SK-N-SH treated with all-trans-retinoic acid at 6 μM for 48 hours (cell line): ENCODE data around the gene SLAMF6.
A peak's percentile ranks its signal among the peaks of the same experiment; 100 is the strongest.

Source experiments
- ATAC-seq: fragments of 200-7000 bp; cut with Tn5 transposase; 3 replicates; pipeline ENCODE4 v1.9.1; 2020; ENCODE audit warnings: mild to moderate bottlenecking, moderate library complexity
- ARNTL ChIP-seq: fragments of 450-650 bp; formaldehyde crosslinking; IDR thresholded peaks from 2 replicates; pipeline ENCODE4 v1.5.0; 2020; ENCODE audit warnings: low read depth, mild to moderate bottlenecking, moderate library complexity, borderline replicate concordance
- BACH2 ChIP-seq: fragments of 250-450 bp; sonication (Bioruptor Pico); IDR thresholded peaks from 2 replicates; pipeline ENCODE4 v1.9.0; 2021; ENCODE audit warnings: mild to moderate bottlenecking, borderline replicate concordance
- CSDC2 ChIP-seq: fragments of 250-450 bp; sonication (Bioruptor Pico); IDR thresholded peaks from 2 replicates; pipeline ENCODE4 v1.5.0; 2020; ENCODE audit warnings: mild to moderate bottlenecking, moderate library complexity
- ESRRG ChIP-seq: fragments of 250-450 bp; sonication (Bioruptor Pico); IDR thresholded peaks from 2 replicates; pipeline ENCODE4 v1.6.1; 2021; ENCODE audit warnings: mild to moderate bottlenecking
- GLIS3 ChIP-seq: fragments of 250-450 bp; sonication (Bioruptor Pico); IDR thresholded peaks from 2 replicates; pipeline ENCODE4 v1.5.0; 2020; ENCODE audit warnings: mild to moderate bottlenecking, moderate library complexity
- ISL1 ChIP-seq: fragments of 250-450 bp; sonication (Bioruptor Pico); IDR thresholded peaks from 2 replicates; pipeline ENCODE4 v2.1.2; 2022; ENCODE audit warnings: mild to moderate bottlenecking, moderate library complexity
- PPARA ChIP-seq: fragments of 250-450 bp; sonication (Bioruptor Pico); IDR thresholded peaks from 2 replicates; pipeline ENCODE4 v1.5.0; 2020; ENCODE audit warnings: mild to moderate bottlenecking, borderline replicate concordance
- RARB ChIP-seq: fragments of 250-450 bp; sonication (Bioruptor Pico); IDR thresholded peaks from 2 replicates; pipeline ENCODE4 v1.8.0; 2021; ENCODE audit warnings: mild to moderate bottlenecking, moderate library complexity
- SNAI2 ChIP-seq: fragments of 250-450 bp; sonication (Bioruptor Pico); IDR thresholded peaks from 2 replicates; pipeline ENCODE4 v1.5.0; 2020; ENCODE audit warnings: mild to moderate bottlenecking, moderate library complexity
- TCF4 ChIP-seq: fragments of 250-450 bp; sonication (Bioruptor Pico); IDR thresholded peaks from 2 replicates; pipeline ENCODE4 v1.8.0; 2021; ENCODE audit warnings: mild to moderate bottlenecking, moderate library complexity, borderline replicate concordance
- TOX ChIP-seq: fragments of 250-450 bp; sonication (Bioruptor Pico); IDR thresholded peaks from 2 replicates; pipeline ENCODE4 v1.8.0; 2021; ENCODE audit warnings: mild to moderate bottlenecking, moderate library complexity, borderline replicate concordance
- ZC3H10 ChIP-seq: fragments of 250-450 bp; sonication (Bioruptor Pico); IDR thresholded peaks from 2 replicates; pipeline ENCODE4 v1.5.1; 2021; ENCODE audit warnings: mild to moderate bottlenecking, moderate library complexity
- ZFP3 ChIP-seq: fragments of 250-450 bp; sonication (Bioruptor Pico); IDR thresholded peaks from 2 replicates; pipeline ENCODE4 v1.5.0; 2020; ENCODE audit warnings: mild to moderate bottlenecking, moderate library complexity
- ZFP30 ChIP-seq: fragments of 450-650 bp; formaldehyde crosslinking; IDR thresholded peaks from 2 replicates; pipeline ENCODE4 v1.5.0; 2022; ENCODE audit warnings: mild to moderate bottlenecking, moderate library complexity
- ZNF565 ChIP-seq: fragments of 450-650 bp; formaldehyde crosslinking; conservative IDR thresholded peaks from 2 replicates; pipeline ENCODE4 v1.5.0; 2020; ENCODE audit warnings: low read depth, mild to moderate bottlenecking, moderate library complexity
- ZNF70 ChIP-seq: fragments of 450-650 bp; formaldehyde crosslinking; IDR thresholded peaks from 2 replicates; pipeline ENCODE4 v1.5.0; 2020; ENCODE audit warnings: mild to moderate bottlenecking, moderate library complexity
- ZNF8 ChIP-seq: fragments of 450-650 bp; formaldehyde crosslinking; IDR thresholded peaks from 2 replicates; pipeline ENCODE4 v1.5.0; 2020; ENCODE audit warnings: mild to moderate bottlenecking, moderate library complexity
- TF ChIP-seq, protein P1 (sequence below): fragments of 250-450 bp; sonication (Bioruptor Pico); IDR thresholded peaks from 2 replicates; pipeline ENCODE4 v1.5.1; 2020; ENCODE audit warnings: low read depth, mild to moderate bottlenecking, moderate library complexity
- TF ChIP-seq, protein P2 (sequence below): fragments of 250-450 bp; sonication (Bioruptor Pico); IDR thresholded peaks from 2 replicates; pipeline ENCODE4 v1.8.0; 2020; ENCODE audit warnings: mild to moderate bottlenecking, moderate library complexity, borderline replicate concordance
- TF ChIP-seq, protein P3 (sequence below): fragments of 250-450 bp; sonication (Bioruptor Pico); IDR thresholded peaks from 2 replicates; pipeline ENCODE4 v1.5.0; 2020; ENCODE audit warnings: mild to moderate bottlenecking, moderate library complexity
- TF ChIP-seq, protein P4 (sequence below): fragments of 250-450 bp; sonication (Bioruptor Pico); IDR thresholded peaks from 2 replicates; pipeline ENCODE4 v1.8.0; 2021; ENCODE audit warnings: low read depth, mild to moderate bottlenecking, moderate library complexity, borderline replicate concordance
- TF ChIP-seq, protein P5 (sequence below): fragments of 250-450 bp; sonication (Bioruptor Pico); IDR thresholded peaks from 2 replicates; pipeline ENCODE4 v1.5.1; 2021; ENCODE audit warnings: mild to moderate bottlenecking, moderate library complexity

SLAMF6 gene

DNA sequence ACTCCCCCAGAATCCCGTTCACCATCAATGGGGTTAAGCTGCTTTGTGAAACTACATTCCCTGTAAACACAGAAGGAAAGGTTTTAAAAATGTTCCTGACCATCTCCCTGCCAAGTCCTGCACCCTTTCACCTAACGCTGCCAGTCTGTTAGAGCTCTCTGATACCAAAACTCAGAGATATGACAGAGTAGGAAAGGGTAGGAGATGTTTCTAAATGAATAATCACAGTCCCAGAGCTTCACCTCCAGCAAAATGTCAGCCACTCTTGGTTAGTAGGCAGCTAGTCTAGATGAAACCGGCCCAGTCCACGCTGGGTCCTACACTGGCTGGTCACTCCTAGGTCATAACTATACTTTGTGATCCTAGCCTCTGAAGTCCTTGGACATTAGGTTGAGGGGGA is 26.7 kb downstream of the SLAMF6 start:
- ATAC-seq: no peak
- no peak for TF ChIP-seq ISL1 (CRISPR knock-in tag)
- TF ChIP-seq TCF4 (CRISPR knock-in tag): no peak
- no peak for TF ChIP-seq ZNF565
- no peak for TF ChIP-seq BACH2 (CRISPR knock-in tag)
- TF ChIP-seq ZC3H10 (CRISPR knock-in tag): no peak
- TF ChIP-seq GLIS3 (CRISPR knock-in tag): no peak
- no peak for TF ChIP-seq ZFP3
- no peak for TF ChIP-seq ESRRG (CRISPR knock-in tag)
- no peak for TF ChIP-seq ZNF70 (CRISPR knock-in tag)
- TF ChIP-seq ARNTL (CRISPR knock-in tag): no peak
- no peak for TF ChIP-seq PPARA (CRISPR knock-in tag)
- TF ChIP-seq, protein P1, sequence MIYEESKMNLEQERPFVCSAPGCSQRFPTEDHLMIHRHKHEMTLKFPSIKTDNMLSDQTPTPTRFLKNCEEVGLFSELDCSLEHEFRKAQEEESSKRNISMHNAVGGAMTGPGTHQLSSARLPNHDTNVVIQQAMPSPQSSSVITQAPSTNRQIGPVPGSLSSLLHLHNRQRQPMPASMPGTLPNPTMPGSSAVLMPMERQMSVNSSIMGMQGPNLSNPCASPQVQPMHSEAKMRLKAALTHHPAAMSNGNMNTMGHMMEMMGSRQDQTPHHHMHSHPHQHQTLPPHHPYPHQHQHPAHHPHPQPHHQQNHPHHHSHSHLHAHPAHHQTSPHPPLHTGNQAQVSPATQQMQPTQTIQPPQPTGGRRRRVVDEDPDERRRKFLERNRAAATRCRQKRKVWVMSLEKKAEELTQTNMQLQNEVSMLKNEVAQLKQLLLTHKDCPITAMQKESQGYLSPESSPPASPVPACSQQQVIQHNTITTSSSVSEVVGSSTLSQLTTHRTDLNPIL (CRISPR knock-in tag): no peak
- TF ChIP-seq TOX (CRISPR knock-in tag): no peak
- TF ChIP-seq SNAI2: no peak
- TF ChIP-seq, protein P2, sequence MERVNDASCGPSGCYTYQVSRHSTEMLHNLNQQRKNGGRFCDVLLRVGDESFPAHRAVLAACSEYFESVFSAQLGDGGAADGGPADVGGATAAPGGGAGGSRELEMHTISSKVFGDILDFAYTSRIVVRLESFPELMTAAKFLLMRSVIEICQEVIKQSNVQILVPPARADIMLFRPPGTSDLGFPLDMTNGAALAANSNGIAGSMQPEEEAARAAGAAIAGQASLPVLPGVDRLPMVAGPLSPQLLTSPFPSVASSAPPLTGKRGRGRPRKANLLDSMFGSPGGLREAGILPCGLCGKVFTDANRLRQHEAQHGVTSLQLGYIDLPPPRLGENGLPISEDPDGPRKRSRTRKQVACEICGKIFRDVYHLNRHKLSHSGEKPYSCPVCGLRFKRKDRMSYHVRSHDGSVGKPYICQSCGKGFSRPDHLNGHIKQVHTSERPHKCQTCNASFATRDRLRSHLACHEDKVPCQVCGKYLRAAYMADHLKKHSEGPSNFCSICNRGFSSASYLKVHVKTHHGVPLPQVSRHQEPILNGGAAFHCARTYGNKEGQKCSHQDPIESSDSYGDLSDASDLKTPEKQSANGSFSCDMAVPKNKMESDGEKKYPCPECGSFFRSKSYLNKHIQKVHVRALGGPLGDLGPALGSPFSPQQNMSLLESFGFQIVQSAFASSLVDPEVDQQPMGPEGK (CRISPR knock-in tag): no peak
- TF ChIP-seq RARB (CRISPR knock-in tag): no peak
- TF ChIP-seq, protein P3, sequence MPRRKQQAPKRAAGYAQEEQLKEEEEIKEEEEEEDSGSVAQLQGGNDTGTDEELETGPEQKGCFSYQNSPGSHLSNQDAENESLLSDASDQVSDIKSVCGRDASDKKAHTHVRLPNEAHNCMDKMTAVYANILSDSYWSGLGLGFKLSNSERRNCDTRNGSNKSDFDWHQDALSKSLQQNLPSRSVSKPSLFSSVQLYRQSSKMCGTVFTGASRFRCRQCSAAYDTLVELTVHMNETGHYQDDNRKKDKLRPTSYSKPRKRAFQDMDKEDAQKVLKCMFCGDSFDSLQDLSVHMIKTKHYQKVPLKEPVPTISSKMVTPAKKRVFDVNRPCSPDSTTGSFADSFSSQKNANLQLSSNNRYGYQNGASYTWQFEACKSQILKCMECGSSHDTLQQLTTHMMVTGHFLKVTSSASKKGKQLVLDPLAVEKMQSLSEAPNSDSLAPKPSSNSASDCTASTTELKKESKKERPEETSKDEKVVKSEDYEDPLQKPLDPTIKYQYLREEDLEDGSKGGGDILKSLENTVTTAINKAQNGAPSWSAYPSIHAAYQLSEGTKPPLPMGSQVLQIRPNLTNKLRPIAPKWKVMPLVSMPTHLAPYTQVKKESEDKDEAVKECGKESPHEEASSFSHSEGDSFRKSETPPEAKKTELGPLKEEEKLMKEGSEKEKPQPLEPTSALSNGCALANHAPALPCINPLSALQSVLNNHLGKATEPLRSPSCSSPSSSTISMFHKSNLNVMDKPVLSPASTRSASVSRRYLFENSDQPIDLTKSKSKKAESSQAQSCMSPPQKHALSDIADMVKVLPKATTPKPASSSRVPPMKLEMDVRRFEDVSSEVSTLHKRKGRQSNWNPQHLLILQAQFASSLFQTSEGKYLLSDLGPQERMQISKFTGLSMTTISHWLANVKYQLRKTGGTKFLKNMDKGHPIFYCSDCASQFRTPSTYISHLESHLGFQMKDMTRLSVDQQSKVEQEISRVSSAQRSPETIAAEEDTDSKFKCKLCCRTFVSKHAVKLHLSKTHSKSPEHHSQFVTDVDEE (CRISPR knock-in tag): no peak
- TF ChIP-seq, protein P4, sequence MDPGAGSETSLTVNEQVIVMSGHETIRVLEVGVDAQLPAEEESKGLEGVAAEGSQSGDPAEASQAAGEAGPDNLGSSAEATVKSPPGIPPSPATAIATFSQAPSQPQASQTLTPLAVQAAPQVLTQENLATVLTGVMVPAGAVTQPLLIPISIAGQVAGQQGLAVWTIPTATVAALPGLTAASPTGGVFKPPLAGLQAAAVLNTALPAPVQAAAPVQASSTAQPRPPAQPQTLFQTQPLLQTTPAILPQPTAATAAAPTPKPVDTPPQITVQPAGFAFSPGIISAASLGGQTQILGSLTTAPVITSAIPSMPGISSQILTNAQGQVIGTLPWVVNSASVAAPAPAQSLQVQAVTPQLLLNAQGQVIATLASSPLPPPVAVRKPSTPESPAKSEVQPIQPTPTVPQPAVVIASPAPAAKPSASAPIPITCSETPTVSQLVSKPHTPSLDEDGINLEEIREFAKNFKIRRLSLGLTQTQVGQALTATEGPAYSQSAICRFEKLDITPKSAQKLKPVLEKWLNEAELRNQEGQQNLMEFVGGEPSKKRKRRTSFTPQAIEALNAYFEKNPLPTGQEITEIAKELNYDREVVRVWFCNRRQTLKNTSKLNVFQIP (CRISPR knock-in tag): no peak
- no peak for TF ChIP-seq ZFP30 (CRISPR knock-in tag)

DNA sequence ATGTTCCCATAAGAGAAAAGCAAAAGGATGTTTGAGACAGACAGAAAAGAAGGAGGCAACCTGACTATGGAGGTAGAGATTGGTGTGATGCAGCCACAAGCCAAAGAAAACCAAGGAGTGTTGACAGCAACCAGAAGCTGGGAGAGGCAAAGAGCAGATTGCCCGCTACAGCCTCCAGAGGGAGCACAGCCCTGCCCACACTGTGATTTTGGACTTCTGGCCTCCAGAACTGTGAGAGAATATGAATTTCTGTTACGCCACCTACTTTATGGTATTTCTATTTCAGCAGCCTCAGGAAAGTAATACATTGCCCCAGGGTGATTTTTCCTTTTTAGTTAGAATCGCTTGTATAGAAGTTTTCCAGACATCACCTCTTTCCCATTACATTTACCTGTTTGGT is 28.4 kb downstream of the SLAMF6 start:
- peak; percentile 81 for ATAC-seq
- no peak for TF ChIP-seq ZFP30 (CRISPR knock-in tag)
- TF ChIP-seq ZC3H10 (CRISPR knock-in tag): no peak
- no peak for TF ChIP-seq TCF4 (CRISPR knock-in tag)
- no peak for TF ChIP-seq ZFP3
- TF ChIP-seq, protein P1 (CRISPR knock-in tag): no peak
- no peak for TF ChIP-seq BACH2 (CRISPR knock-in tag)
- TF ChIP-seq, protein P5, sequence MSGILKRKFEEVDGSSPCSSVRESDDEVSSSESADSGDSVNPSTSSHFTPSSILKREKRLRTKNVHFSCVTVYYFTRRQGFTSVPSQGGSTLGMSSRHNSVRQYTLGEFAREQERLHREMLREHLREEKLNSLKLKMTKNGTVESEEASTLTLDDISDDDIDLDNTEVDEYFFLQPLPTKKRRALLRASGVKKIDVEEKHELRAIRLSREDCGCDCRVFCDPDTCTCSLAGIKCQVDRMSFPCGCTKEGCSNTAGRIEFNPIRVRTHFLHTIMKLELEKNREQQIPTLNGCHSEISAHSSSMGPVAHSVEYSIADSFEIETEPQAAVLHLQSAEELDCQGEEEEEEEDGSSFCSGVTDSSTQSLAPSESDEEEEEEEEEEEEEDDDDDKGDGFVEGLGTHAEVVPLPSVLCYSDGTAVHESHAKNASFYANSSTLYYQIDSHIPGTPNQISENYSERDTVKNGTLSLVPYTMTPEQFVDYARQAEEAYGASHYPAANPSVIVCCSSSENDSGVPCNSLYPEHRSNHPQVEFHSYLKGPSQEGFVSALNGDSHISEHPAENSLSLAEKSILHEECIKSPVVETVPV (CRISPR knock-in tag): no peak
- TF ChIP-seq, protein P2 (CRISPR knock-in tag): no peak
- no peak for TF ChIP-seq ZNF8
- TF ChIP-seq, protein P3 (CRISPR knock-in tag): no peak
- no peak for TF ChIP-seq CSDC2
